GM12872 (cell line): ENCODE measurements around the gene IPO13.
A peak's percentile ranks its signal among the peaks of the same experiment; 100 is the strongest.

Experiments
- TF ChIP-seq, protein P1 (sequence below): IDR thresholded peaks from 3 replicates; pipeline ENCODE4 v1.5.1; 2011; ENCODE audit warnings: low read depth, mild to moderate bottlenecking, low read length, moderate library complexity; ENCODE audit not compliant: insufficient read depth

Gene IPO13

DNA sequence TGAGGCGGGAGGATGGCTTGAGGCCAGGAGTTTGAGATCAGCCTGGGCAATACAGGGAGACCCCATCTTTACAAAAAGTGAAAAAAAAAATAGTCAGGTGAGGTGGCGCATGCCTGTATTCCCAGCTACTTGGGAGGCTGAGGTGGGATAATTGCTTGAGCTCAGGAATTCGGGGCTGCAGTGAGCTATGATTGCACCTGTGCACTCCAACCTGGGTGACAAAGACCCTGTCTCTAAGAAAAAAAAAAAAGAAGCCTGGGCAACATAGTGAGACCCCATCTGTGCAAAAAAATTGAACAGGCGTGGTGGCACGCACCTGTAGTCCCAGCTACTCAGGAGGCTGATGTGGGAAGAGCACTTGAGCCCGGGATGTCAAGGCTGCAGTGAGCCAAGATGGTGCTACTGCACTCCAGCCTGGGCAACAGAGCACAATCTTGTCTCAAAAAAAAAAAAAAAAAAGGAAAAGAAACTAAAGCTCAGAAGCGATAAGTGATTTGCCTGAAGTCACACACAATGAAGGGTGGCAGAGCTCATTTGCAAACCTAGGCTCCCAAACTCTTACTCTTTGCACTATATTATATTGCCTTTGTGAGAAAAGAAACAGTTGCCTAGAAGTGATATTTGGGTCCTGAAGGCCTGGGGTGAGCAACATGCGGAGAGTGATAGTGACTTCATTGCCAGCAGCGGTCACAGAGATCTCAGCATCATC, 46.6 kb downstream of the IPO13 start:
- TF ChIP-seq, protein P1, sequence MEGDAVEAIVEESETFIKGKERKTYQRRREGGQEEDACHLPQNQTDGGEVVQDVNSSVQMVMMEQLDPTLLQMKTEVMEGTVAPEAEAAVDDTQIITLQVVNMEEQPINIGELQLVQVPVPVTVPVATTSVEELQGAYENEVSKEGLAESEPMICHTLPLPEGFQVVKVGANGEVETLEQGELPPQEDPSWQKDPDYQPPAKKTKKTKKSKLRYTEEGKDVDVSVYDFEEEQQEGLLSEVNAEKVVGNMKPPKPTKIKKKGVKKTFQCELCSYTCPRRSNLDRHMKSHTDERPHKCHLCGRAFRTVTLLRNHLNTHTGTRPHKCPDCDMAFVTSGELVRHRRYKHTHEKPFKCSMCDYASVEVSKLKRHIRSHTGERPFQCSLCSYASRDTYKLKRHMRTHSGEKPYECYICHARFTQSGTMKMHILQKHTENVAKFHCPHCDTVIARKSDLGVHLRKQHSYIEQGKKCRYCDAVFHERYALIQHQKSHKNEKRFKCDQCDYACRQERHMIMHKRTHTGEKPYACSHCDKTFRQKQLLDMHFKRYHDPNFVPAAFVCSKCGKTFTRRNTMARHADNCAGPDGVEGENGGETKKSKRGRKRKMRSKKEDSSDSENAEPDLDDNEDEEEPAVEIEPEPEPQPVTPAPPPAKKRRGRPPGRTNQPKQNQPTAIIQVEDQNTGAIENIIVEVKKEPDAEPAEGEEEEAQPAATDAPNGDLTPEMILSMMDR, result no peak

DNA sequence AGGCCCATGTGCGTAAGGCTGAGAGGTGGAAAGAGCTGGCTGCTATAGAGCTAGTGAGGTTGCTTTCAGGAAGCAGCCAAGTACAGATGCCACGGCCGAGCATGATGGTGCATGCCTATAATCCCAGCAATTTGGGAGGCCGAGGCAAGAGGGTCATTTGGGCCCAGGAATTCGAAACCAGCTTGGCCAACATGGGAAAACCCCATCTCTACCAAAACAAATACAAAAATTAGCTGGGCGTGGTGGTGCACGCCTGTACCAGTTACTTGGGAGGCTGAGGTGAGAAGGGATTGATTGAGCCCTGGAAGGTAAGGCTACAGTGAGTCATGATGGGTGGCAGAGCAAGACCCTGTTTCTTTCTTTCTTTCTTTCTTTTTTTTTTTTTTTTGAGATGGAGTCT, 47.3 kb downstream of the IPO13 start:
- TF ChIP-seq, protein P1, result no peak

DNA sequence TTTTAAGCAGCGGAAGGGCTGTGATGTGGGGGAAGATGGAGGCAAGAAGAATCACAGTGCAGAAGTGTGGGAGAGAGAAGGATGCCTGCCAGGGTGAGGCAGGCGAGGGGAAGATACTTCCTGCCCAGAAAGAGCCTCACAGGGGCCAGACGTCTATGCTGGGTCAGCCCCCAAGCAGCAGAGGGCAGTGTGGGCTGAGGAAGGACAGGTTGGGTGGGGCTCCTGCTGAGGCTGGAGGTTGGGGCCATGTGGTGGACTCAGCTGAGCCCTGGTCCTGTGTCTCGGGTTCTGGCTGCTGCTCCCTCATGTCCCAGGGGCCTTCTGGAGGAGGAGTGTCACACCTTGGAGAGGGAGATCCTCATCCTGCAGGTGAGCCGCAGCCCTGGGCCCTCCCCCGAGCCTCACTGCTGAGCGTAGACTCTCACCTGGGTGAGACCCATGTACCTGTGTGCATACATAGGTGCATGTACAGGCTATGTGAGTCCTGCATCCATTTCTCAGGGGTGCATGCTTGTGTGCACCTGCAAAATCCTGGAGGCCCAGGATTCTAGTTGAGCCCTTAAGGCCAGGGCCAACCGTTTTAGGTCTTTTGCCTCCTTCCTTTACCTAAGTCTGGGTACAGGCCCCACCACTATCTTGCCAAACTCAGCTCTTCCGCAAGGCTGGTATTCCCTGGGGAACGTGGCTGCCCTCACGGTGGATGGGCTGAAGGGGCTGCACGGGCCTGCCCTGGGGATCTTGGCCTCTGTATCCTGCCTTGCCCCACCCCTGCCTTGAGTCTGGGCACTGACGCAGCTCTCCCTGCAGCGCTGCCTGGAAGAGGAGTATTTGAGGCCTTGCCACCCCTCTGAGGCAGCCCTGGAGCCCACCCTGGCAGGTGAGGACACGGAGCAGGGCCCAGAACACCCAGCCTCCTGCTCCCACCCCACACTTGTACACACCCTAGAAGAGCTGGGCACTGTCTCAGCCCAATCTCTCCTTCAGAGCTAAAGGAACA, 48.3 kb downstream of the IPO13 start:
- TF ChIP-seq, protein P1, result peak; percentile 59

DNA sequence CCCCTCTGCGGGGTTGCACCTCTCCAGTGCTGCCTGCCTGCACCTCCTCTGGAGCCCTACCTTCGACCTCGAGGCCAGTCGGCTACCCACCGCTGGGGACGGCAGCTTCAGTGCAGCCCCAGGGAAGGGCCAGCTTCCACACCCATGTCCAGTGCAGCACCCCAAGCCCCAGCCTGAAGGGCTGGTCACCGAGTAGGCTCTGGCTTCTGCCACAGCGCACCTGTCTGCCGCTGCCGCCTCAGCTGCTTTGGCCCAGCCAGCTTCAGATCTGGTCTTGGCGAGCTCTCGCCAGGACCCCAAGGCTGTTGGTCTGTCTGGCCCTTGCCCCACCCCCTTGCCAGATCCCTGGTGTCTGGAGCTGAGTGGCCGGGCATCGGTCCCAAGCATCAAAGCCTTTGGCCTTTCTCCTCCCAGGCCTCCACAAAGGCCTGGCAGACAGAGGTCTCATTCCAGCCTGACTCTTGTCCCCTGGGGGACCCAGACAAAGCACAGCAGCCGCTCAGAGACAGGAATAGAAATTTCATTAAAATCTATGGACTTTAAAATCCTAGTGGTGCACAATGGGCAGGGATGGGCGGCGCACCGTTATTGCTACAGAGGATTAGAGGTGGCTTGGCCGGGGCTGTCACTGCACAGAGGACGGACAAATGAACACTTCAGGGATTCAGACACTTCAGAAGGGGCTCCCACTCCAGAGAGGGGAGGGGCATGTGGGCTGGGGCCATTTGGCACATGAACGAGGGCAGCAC, 49.4 kb downstream of the IPO13 start:
- TF ChIP-seq, protein P1, result no peak

DNA sequence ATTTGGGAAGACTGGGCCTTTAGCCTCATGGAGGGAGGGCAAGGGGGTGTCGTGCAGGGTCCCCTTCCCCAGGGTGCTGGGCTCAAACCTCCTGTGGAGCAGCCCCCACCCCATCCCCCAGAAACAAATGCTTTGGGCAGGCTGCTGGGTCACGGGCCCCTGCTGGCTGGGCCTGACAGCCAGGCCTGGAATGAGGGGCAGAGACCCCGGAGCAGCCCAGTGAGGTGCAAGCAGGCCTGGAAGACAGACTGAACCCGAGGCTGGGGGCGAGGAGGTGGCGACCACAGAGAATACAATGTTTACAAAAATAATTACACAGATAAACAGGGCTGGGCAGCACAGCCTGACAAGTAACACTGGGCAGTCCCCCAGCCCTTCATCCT, 50.0 kb downstream of the IPO13 start:
- TF ChIP-seq, protein P1, result no peak

DNA sequence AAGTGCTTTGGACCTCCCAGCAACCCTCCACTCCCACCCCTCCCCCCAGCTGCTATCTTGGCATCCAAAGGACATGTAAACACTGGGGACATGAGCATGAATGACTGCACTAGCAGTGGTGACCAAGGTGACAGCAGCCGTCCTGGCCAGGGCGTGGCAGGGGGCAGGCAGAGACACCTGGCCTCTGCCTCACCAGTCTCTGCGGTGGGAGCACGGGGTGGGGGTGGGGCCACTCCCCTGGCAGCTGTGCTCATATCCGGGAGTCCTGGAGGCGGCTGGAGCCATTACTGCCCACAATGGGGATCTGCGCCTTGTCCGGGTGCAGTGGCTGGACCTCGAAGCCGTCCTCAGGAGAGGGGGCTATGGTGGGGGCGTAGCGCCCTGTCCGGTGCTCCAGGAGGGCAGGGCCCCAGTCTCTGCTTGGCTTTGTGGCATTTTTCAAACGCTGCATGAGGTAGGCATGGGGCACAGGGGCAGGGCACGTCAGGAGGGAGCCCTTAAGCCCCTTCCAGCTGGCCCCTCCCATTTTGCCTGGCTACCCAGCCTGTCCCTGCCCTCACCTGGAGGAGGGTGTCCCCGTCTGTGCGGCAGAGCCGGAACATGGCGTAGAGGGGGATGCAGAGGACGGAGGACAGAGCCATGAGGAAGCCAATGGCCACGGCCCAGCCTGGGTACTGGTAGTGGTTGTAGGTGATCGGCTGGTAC, 50.7 kb downstream of the IPO13 start:
- TF ChIP-seq, protein P1, result no peak
